DND-41 (cell line): ENCODE results near the gene TRAM2.

Source experiments
- CTCF ChIP-seq: IDR thresholded peaks from 2 replicates; pipeline ENCODE4 v1.5.1; 2012; ENCODE audit warnings: borderline replicate concordance, low read length, moderate library complexity, mild to moderate bottlenecking; ENCODE audit not compliant: poor library complexity, severe bottlenecking; ENCODE audit errors: extremely low read depth
- EZH2 ChIP-seq: IDR thresholded peaks from 3 replicates; pipeline ENCODE4 v1.6.1; 2012; ENCODE audit warnings: borderline replicate concordance, low read depth, mild to moderate bottlenecking, moderate library complexity, low read length, inconsistent platforms; ENCODE audit not compliant: severe bottlenecking

- TF ChIP-seq EZH2, result no peak
- TF ChIP-seq CTCF, result no peak
These were observed 61.5 kb downstream of the TRAM2 start for GRCh38 chr6:52515219-52515960.
